NOMO-1 (cell line): Measurements from ENCODE around the gene ABR.
A peak's percentile ranks its signal among the peaks of the same experiment; 100 is the strongest.
"Not testable (repeated sequence)": the region's sequence is repeated elsewhere in the genome, so short reads cannot be mapped to it uniquely, and the experiment has no call there.

Experiments used
- DNase-seq, 2 experiments: peaks; one replicate each; lab custom pipeline; 2025; ENCODE audit not compliant: unreplicated experiment in 2 of 2; lab: John Stamatoyannopoulos, UW

ABR gene

GRCh38 chr17:973053-973452 lies 206.7 kb downstream of the ABR start:
- peak; percentile 44 to 79 for DNase-seq

GRCh38 chr17:971861-972260 lies 207.9 kb downstream of the ABR start:
- DNase-seq: not testable (repeated sequence)

GRCh38 chr17:970364-970763 lies 209.4 kb downstream of the ABR start:
- no peak for DNase-seq

- DNase-seq: no peak
Measured at GRCh38 chr17:969811-970355, 209.9 kb downstream of the ABR start.

- no peak for DNase-seq
Measured at GRCh38 chr17:968812-969730, 210.7 kb downstream of the ABR start.

GRCh38 chr17:967122-967521 lies 212.7 kb downstream of the ABR start:
- no peak for DNase-seq

GRCh38 chr17:965311-965989 lies 214.3 kb downstream of the ABR start:
- no peak for DNase-seq

- DNase-seq: no peak
Measured at GRCh38 chr17:964876-965275, 214.9 kb downstream of the ABR start.

GRCh38 chr17:962670-963069 lies 217.1 kb downstream of the ABR start:
- no peak for DNase-seq

GRCh38 chr17:962166-962565 lies 217.6 kb downstream of the ABR start:
- no peak for DNase-seq

- DNase-seq: no peak
Measured at GRCh38 chr17:958712-959451, 220.9 kb downstream of the ABR start.

- DNase-seq: no peak
Measured at GRCh38 chr17:957856-958421, 221.8 kb downstream of the ABR start.

- no peak for DNase-seq
Measured at GRCh38 chr17:956905-957304, 222.9 kb downstream of the ABR start.

GRCh38 chr17:954431-955164 lies 225.2 kb downstream of the ABR start:
- DNase-seq: no peak

GRCh38 chr17:953767-954166 lies 226.0 kb downstream of the ABR start:
- DNase-seq: no peak
